Parathyroid adenoma (tissue), 2 donors: ENCODE data around the gene YARS2.

Experiments
- H2AFZ ChIP-seq: fragments of 300-600 bp; sonication (generic); one replicate; pipeline ENCODE4 v1.7.0; 2017; ENCODE audit warnings: antibody characterized with exemption, mild to moderate bottlenecking
- H3K27ac ChIP-seq: fragments of 300-600 bp; sonication (generic); one replicate; pipeline ENCODE4 v1.7.0; 2017
- H3K27me3 ChIP-seq: fragments of 300-600 bp; sonication (generic); one replicate; pipeline ENCODE4 v1.7.0; 2017; ENCODE audit warnings: low read length; ENCODE audit not compliant: control insufficient read depth, insufficient read depth
- H3K36me3 ChIP-seq: fragments of 300-600 bp; sonication (generic); one replicate; pipeline ENCODE4 v1.7.0; 2017; ENCODE audit warnings: low read length; ENCODE audit not compliant: control insufficient read depth, insufficient read depth
- H3K4me1 ChIP-seq: fragments of 300-600 bp; sonication (generic); one replicate; pipeline ENCODE4 v1.7.0; 2017; ENCODE audit warnings: control low read depth
- H3K4me2 ChIP-seq: fragments of 300-600 bp; sonication (generic); one replicate; pipeline ENCODE4 v1.7.0; 2017; ENCODE audit warnings: low read length
- H3K4me3 ChIP-seq: fragments of 300-600 bp; sonication (generic); one replicate; pipeline ENCODE4 v1.7.0; 2017; ENCODE audit warnings: low read depth, low read length
- H3K79me2 ChIP-seq: fragments of 300-600 bp; sonication (generic); one replicate; pipeline ENCODE4 v1.7.0; 2017; ENCODE audit warnings: control low read depth
- H3K9ac ChIP-seq: fragments of 300-600 bp; sonication (generic); one replicate; pipeline ENCODE4 v1.7.0; 2017; ENCODE audit warnings: mild to moderate bottlenecking
- H3K9me3 ChIP-seq: fragments of 300-600 bp; sonication (generic); one replicate; pipeline ENCODE4 v1.7.0; 2017; ENCODE audit warnings: low read length; ENCODE audit not compliant: control insufficient read depth
- TF ChIP-seq, protein P1 (sequence below): fragments of 300-600 bp; sonication (generic); IDR thresholded peaks from one replicate; pipeline ENCODE4 v1.7.0; 2017; ENCODE audit warnings: antibody characterized with exemption, mild to moderate bottlenecking
- donor health status: primary hyperparathyroidism.

YARS2 gene

DNA sequence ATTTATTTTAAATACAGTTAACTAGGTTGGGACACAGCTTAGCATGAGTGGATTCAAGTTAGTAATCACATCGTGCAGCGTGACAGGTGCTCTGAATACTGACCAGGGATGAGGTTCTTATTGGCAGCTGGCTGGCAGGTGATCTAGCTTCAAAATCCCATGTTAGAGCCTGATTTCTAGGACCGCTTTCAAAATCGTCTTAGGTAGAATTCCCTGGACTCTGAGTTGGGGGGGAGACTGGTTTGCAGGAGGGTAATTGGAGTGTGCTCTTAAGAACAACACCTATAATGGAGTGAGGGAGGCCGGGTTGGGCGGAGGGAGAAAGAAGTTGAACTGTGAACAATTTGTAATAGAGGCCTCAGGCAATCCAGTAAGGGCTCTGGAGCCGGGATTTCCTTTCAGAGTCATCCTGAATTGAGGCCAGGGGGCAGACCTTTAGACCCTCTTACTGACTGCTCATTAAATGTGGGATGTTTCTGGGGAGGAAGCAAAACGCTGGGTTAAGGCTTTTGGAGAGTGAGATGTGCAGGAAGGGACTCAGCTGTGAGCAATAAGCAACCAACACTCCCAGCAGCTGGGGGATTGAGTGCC is 874 bp upstream of the YARS2 start:
- H3K4me1 ChIP-seq: peaks cover under 1% of the 10 kb centered on the region
- H3K9ac ChIP-seq: no peak overlapping the region
- peaks cover 2% of the 10 kb centered on the region for H3K79me2 ChIP-seq
- TF ChIP-seq, protein P1, sequence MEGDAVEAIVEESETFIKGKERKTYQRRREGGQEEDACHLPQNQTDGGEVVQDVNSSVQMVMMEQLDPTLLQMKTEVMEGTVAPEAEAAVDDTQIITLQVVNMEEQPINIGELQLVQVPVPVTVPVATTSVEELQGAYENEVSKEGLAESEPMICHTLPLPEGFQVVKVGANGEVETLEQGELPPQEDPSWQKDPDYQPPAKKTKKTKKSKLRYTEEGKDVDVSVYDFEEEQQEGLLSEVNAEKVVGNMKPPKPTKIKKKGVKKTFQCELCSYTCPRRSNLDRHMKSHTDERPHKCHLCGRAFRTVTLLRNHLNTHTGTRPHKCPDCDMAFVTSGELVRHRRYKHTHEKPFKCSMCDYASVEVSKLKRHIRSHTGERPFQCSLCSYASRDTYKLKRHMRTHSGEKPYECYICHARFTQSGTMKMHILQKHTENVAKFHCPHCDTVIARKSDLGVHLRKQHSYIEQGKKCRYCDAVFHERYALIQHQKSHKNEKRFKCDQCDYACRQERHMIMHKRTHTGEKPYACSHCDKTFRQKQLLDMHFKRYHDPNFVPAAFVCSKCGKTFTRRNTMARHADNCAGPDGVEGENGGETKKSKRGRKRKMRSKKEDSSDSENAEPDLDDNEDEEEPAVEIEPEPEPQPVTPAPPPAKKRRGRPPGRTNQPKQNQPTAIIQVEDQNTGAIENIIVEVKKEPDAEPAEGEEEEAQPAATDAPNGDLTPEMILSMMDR: no peak
- no peaks in the 10 kb centered on the region for H3K27me3 ChIP-seq
- no peak overlapping the region for H3K4me2 ChIP-seq
- peak overlapping the region; percentile 90 for H3K27ac ChIP-seq
- H3K36me3 ChIP-seq: no peaks in the 10 kb centered on the region
- no peak overlapping the region for H3K4me3 ChIP-seq
- H2AFZ ChIP-seq: peak overlapping the region; percentile 99
- no peaks in the 10 kb centered on the region for H3K9me3 ChIP-seq

DNA sequence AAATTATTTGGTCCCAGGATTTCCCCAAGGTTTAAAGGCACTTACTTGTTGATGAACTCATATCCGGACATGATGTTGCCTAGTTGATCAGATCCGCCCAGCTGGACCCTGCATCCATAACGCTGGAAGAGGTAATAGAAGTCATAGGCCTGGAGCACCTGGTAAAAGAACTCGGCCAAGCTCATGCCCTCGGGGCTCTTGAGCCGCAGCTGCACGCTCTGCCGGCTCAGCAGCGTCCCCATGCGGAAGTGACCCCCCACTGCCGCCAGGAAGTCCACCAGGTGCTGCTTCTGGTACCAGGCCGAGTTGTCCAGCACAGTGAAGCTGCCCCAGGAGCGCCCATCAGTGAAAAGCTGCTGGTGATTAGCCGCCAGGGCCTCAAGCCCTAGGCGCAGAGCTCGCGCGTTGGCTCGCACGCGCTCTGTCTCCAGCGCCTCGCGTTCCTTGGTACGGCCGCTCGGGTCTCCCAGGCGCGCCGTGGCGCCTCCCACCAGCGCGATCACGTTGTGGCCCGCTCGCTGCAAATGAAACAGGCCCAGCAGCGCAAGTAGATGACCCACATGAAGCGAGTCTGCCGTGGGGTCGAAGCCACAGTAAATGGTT is 545 bp downstream of the YARS2 start:
- Histone ChIP-seq H3K79me2 (peaks cover 2% of the 10 kb centered on the region), H3K9ac (peak overlapping the region; percentile 16), H3K27me3 (no peaks in the 10 kb centered on the region), H3K4me1 (no peaks in the 10 kb centered on the region), H3K27ac (peak overlapping the region; percentile 90), H3K4me3 (peak overlapping the region; percentile 98), H2AFZ (peak overlapping the region; percentile 99), H3K4me2 (peak overlapping the region; percentile 95), H3K9me3 (no peaks in the 10 kb centered on the region), H3K36me3 (no peaks in the 10 kb centered on the region)
- TF ChIP-seq, protein P1: peak; percentile 63

DNA sequence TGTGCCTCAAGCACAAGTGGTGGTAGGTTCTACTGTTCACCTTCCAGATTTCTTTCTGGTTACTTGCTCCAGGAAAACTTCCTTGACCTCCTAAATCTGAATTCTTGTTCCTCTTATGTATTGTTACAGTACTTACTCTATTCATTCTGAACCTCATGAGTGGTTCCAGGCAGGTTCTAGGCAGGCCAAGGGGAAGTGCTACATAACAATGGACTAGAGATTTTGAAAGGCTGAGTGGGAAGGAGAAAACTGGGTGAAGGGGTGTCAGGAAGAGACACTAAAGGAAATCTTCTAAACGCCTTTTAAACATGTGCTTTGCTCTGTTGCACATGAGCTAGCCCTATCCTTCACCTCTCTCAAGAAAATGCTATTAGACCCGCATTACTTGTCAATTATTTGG is 1.6 kb downstream of the YARS2 start:
- Histone ChIP-seq H3K9me3 (no peaks in the 10 kb centered on the region), H3K9ac (no peak overlapping the region), H3K27ac (no peak overlapping the region), H3K27me3 (no peaks in the 10 kb centered on the region), H2AFZ (no peak overlapping the region), H3K36me3 (no peaks in the 10 kb centered on the region), H3K4me1 (no peaks in the 10 kb centered on the region), H3K4me3 (peak overlapping the region; percentile 43), H3K79me2 (peaks cover 2% of the 10 kb centered on the region), H3K4me2 (peak overlapping the region; percentile 95)
- TF ChIP-seq, protein P1: no peak

DNA sequence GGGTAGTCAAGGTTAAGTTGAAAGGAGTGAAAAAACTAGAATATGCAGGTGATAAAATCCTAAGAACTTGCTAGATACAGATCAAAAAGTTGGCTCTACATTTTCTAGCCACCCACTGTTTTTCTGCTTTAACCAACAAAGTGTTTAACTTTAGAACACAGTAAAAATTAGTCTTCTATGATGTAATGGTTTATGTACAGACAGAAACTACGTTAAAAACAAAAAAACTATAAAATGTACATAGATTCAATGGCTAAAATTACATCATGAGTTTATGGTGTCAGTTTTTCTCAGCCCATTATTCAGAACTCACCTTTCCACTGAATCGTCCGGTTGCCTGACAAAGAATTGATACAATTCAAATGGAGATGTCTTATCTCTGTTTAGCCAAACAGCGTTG is 2.1 kb downstream of the YARS2 start:
- Histone ChIP-seq H3K4me3 (peak overlapping the region; percentile 43), H3K36me3 (no peaks in the 10 kb centered on the region), H3K27ac (no peak overlapping the region), H2AFZ (no peak overlapping the region), H3K4me1 (no peaks in the 10 kb centered on the region), H3K27me3 (no peaks in the 10 kb centered on the region), H3K9me3 (no peaks in the 10 kb centered on the region), H3K9ac (no peak overlapping the region), H3K4me2 (peak overlapping the region; percentile 95), H3K79me2 (peaks cover 2% of the 10 kb centered on the region)
- TF ChIP-seq, protein P1: no peak

DNA sequence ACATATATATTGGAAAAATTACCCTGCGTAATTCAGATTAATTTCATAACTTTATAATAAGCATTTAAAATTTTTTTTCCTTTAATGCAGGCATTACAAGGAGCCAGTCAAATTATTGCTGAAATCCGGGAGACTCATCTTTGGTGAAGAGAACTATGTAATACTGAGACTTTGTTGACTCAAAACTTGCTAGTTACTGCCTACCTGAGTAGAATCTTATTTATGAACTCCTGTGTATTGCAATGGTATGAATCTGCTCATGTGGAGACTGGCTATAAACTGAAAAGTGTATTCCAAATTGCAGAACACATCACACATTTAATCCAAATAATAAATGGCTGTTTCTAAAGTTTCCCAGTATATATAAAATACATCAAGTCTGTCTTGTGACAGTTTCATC is 12.4 kb downstream of the YARS2 start:
- H3K27me3 ChIP-seq: no peaks in the 10 kb centered on the region
- no peak overlapping the region for H3K4me3 ChIP-seq
- H2AFZ ChIP-seq: no peak overlapping the region
- H3K9me3 ChIP-seq: no peaks in the 10 kb centered on the region
- H3K9ac ChIP-seq: no peak overlapping the region
- no peak overlapping the region for H3K4me2 ChIP-seq
- H3K79me2 ChIP-seq: no peaks in the 10 kb centered on the region
- TF ChIP-seq, protein P1: no peak
- no peaks in the 10 kb centered on the region for H3K4me1 ChIP-seq
- H3K36me3 ChIP-seq: no peaks in the 10 kb centered on the region
- no peak overlapping the region for H3K27ac ChIP-seq
